ENCODE results near the gene CLEC18A. TPM values are rescaled to one million over a fixed set of nuclear protein-coding genes. Genes with fewer than 3 reads are reported as not detected.

The CLEC18A gene
- total and polyA plus RNA-seq, 2 of the 8 experiments (the other 6 are each of a cell fraction or from before 2014, with no cell fraction given), result 1.3 to 1.4 TPM

- no peak overlapping the region for H2BK20ac ChIP-seq (ENCODE audit: low read length)
- no peak for FAIRE-seq
- no peaks in the 10 kb centered on the region for H3K27me3 ChIP-seq (replicated peaks in 1 of 4; ENCODE audit: control insufficient read depth in 3 of 4, extremely low read depth in 1 of 4, insufficient read depth in 3 of 4, low read length in 3 of 4)
- no peak overlapping the region for H2BK5ac ChIP-seq (ENCODE audit: low read depth, low read length)
- 85% methylated on average over 11 of the region's 11 CpGs; no CpG with 5 or more reads in 1 of the 2 experiments for WGBS, 2 experiments (ENCODE audit: extremely low coverage in 1 of 2, insufficient coverage in 1 of 2, insufficient read length in 1 of 2, insufficient replicate concordance in 2 of 2, low coverage in 1 of 2, low lambda C conversion rate in 2 of 2, missing lambda C conversion rate in 1 of 2)
- H2BK12ac ChIP-seq (ENCODE audit: low read depth, low read length), result no peak overlapping the region
- H2BK120ac ChIP-seq (replicated peaks; ENCODE audit: low read depth, low read length), result no peak overlapping the region
- H2BK15ac ChIP-seq (ENCODE audit: low read length), result no peak overlapping the region
- no peaks in the 10 kb centered on the region for H3K79me2 ChIP-seq (ENCODE audit: control insufficient read depth in 1 of 2, insufficient read depth in 2 of 2, low read length in 2 of 2)
- no peaks in the 10 kb centered on the region; the same call in 1 of the 2 replicates for H3K79me1 ChIP-seq (ENCODE audit: low read depth, low read length)
- H4K20me1 ChIP-seq (replicated peaks in 1 of 2; ENCODE audit: control insufficient read depth in 1 of 2, insufficient read depth in 2 of 2, low read length in 2 of 2), result no peaks in the 10 kb centered on the region
- H3K18ac ChIP-seq (ENCODE audit: extremely low read depth, low read length), result no peak overlapping the region
- H3K27ac ChIP-seq (ENCODE audit: low read depth, low read length), result no peak overlapping the region
- no peaks in the 10 kb centered on the region; a peak in 2 of 8 replicates for H3K36me3 ChIP-seq (ENCODE audit: control insufficient read depth in 2 of 4, insufficient read depth in 4 of 4, low read length in 3 of 4)
- H3K4me2 ChIP-seq (ENCODE audit: insufficient read depth in 1 of 2, low read depth in 2 of 2, low read length in 2 of 2), result no peak overlapping the region
- no peak overlapping the region for H4K8ac ChIP-seq (ENCODE audit: extremely low read depth, insufficient read depth, low read length)
- no peak overlapping the region for H4K5ac ChIP-seq (ENCODE audit: insufficient read length, low read depth, low read length)
- POLR2A ChIA-PET (ENCODE audit: partially characterized antibody), result interaction anchor here (0.6 kb wide), 1 partner anchor 16 kb away, joined by 3 read pairs; no protein-coding TSS in a partner anchor
- peaks cover 0 to 6% (median 3%) of the 10 kb centered on the region in 4 experiments; a peak in 4 of 7 replicates for H3K4me1 ChIP-seq (replicated peaks in 1 of 4; ENCODE audit: control insufficient read depth in 3 of 4, insufficient read depth in 4 of 4, low read length in 3 of 4)
- TF ChIP-seq ZNF274 (IDR thresholded peaks at IDR 0.05; ENCODE audit: borderline replicate concordance, extremely low read depth, low read length) (no peak), CHD1 (IDR thresholded peaks at IDR 0.05; ENCODE audit: low read depth, low read length) (no peak), USF2 (IDR thresholded peaks at IDR 0.05; ENCODE audit: low read length) (no peak), ATF3 (IDR thresholded peaks at IDR 0.05; ENCODE audit: insufficient read depth, low read depth, low read length) (no peak), SP4 (IDR thresholded peaks at IDR 0.05; ENCODE audit: low read length) (no peak), KDM4A (IDR thresholded peaks at IDR 0.05; ENCODE audit: low read depth, low read length, severe bottlenecking) (no peak), SUZ12 (IDR thresholded peaks at IDR 0.05; ENCODE audit: low read length) (no peak), POLR2A (IDR thresholded peaks at IDR 0.05; ENCODE audit: control extremely low read depth in 1 of 2, low read depth in 2 of 2, low read length in 2 of 2) (no peak), POLR2AphosphoS5 (IDR thresholded peaks at IDR 0.05; ENCODE audit: low read depth, low read length) (no peak), RBBP5 (IDR thresholded peaks at IDR 0.05; ENCODE audit: borderline replicate concordance, low read depth, low read length) (no peak), GTF2F1 (IDR thresholded peaks at IDR 0.05; ENCODE audit: borderline replicate concordance, low read depth, low read length) (no peak)
- DNase-seq (ENCODE audit: low read depth in 1 of 2, low spot score in 2 of 2), result no peak
- no peak overlapping the region for H3K4me3 ChIP-seq (ENCODE audit: extremely low read depth in 1 of 4, insufficient read depth in 2 of 4, low read depth in 3 of 4, low read length in 4 of 4)
- H4K91ac ChIP-seq (replicated peaks; ENCODE audit: insufficient read length, low read length), result no peak overlapping the region
- no peaks in the 10 kb centered on the region for H3K23me2 ChIP-seq (ENCODE audit: low read depth, low read length)
- no peak overlapping the region for H2AFZ ChIP-seq (ENCODE audit: low read length)
- no peak overlapping the region for H3K14ac ChIP-seq (ENCODE audit: insufficient read length)
- H3K56ac ChIP-seq (replicated peaks; ENCODE audit: insufficient read length, low read depth, low read length), result no peak overlapping the region
- CTCF ChIA-PET (ENCODE audit: partially characterized antibody), result interaction anchor here (0.6 to 7.2 kb wide), 3 partner anchors 12 to 403 kb away, joined by 3 to 74 read pairs (median 4); no protein-coding TSS in a partner anchor
- no peak overlapping the region for H3K4ac ChIP-seq (replicated peaks; ENCODE audit: insufficient read length, low read depth, low read length)
- no peak overlapping the region for H2AK5ac ChIP-seq (ENCODE audit: low read depth, low read length)
- no peaks in the 10 kb centered on the region for H3K9me3 ChIP-seq (ENCODE audit: insufficient read depth in 2 of 2, low read depth in 1 of 2, low read length in 1 of 2)
- H3K23ac ChIP-seq (ENCODE audit: insufficient read length), result no peak overlapping the region
- H3K9ac ChIP-seq (replicated peaks in 1 of 4; ENCODE audit: extremely low read depth in 1 of 4, low read depth in 3 of 4, low read length in 3 of 4), result no peak overlapping the region
These were observed 26.9 kb upstream of the CLEC18A start for GRCh38 chr16:69924041-69924775.

Measured in H1 (cell line).